Measurements from ENCODE around the gene IGFL3.

IGFL3 gene

DNA sequence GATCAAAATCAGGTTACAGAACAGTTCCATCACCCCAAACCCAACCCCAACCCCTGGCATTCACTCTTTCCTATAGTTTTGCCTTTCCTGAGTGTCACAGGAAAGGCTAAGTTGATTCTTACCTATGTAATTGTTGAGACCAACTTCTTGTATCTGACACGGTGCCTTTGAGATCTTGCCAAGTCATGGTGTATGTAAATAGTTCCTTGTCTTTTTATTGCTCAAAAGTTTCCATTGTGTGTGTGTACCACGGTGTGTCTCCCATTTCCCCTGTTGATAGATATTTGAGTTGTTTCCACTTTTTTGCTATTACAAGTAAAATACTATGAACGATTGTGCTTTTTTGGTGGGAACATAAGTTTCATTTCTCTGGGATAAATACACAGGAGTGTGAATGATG, 20.3 kb upstream of the IGFL3 start:
- no peak overlapping the region for H3K27ac ChIP-seq (ENCODE audit: low read length)
- no peak overlapping the region for H3K4me3 ChIP-seq (ENCODE audit: low read length in 2 of 2)
- H3K9me3 ChIP-seq (ENCODE audit: control insufficient read depth in 2 of 2, low read length in 2 of 2), result no peaks in the 10 kb centered on the region
- H3K4me1 ChIP-seq (ENCODE audit: control insufficient read depth, insufficient read depth, low read length), result no peaks in the 10 kb centered on the region
- no peaks in the 10 kb centered on the region for H3K36me3 ChIP-seq (ENCODE audit: control insufficient read depth in 2 of 2, insufficient read depth in 2 of 2, low read length in 2 of 2)
- no peak overlapping the region for H3K9ac ChIP-seq (ENCODE audit: low read length in 2 of 2)
- H3K27me3 ChIP-seq (ENCODE audit: control insufficient read depth in 1 of 2, insufficient read depth in 2 of 2, low read length in 2 of 2), result no peaks in the 10 kb centered on the region

DNA sequence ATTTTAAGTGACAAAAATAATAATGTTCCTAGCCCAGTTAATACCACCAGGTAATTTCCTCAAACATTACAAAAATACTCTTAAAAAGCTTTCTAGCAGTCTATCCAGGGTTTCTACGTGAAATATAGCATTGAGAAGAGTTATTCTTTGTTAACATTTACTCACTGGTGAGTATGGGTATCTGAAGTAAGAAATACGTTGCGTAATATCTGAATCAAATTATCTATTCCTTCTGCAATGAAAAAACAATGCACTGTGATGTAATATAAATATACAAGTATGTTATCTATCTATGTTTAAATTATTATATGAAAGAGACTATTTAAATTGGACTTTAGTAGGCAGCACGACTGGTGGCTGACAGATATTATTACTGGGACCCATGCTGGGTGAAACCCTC, 17.8 kb upstream of the IGFL3 start:
- Histone ChIP-seq H3K36me3 (ENCODE audit: control insufficient read depth in 2 of 2, insufficient read depth in 2 of 2, low read length in 2 of 2) (no peaks in the 10 kb centered on the region), H3K27ac (ENCODE audit: low read length) (no peak overlapping the region), H3K4me3 (ENCODE audit: low read length in 2 of 2) (no peak overlapping the region), H3K9me3 (ENCODE audit: control insufficient read depth in 2 of 2, low read length in 2 of 2) (no peaks in the 10 kb centered on the region), H3K4me1 (ENCODE audit: control insufficient read depth, insufficient read depth, low read length) (no peaks in the 10 kb centered on the region), H3K9ac (ENCODE audit: low read length in 2 of 2) (no peak overlapping the region), H3K27me3 (ENCODE audit: control insufficient read depth in 1 of 2, insufficient read depth in 2 of 2, low read length in 2 of 2) (no peaks in the 10 kb centered on the region)

DNA sequence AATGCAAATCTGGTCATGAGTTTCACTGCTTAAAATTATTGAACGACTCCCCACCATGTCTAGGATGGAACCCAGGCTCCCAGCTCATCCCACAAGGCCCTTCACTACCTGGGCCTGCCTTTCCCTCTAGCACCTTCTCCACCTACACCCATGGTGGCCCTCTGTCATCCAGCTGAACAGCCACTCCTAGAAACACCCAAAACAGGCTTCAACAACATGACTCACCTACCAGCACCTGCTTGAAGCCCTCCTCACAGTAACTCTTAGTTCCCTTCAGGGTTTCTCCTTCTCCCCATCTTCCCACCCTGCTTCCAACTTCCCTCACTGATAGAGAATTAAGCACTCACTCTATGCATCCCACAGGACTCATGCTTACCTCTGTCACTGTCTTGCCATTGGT, 16.9 kb upstream of the IGFL3 start:
- no peaks in the 10 kb centered on the region for H3K27me3 ChIP-seq (ENCODE audit: control insufficient read depth in 1 of 2, insufficient read depth in 2 of 2, low read length in 2 of 2)
- H3K9ac ChIP-seq (ENCODE audit: low read length in 2 of 2), result no peak overlapping the region
- H3K27ac ChIP-seq (ENCODE audit: low read length), result no peak overlapping the region
- H3K4me1 ChIP-seq (ENCODE audit: control insufficient read depth, insufficient read depth, low read length), result no peaks in the 10 kb centered on the region
- H3K36me3 ChIP-seq (ENCODE audit: control insufficient read depth in 2 of 2, insufficient read depth in 2 of 2, low read length in 2 of 2), result no peaks in the 10 kb centered on the region
- no peaks in the 10 kb centered on the region for H3K9me3 ChIP-seq (ENCODE audit: control insufficient read depth in 2 of 2, low read length in 2 of 2)
- H3K4me3 ChIP-seq (ENCODE audit: low read length in 2 of 2), result no peak overlapping the region

DNA sequence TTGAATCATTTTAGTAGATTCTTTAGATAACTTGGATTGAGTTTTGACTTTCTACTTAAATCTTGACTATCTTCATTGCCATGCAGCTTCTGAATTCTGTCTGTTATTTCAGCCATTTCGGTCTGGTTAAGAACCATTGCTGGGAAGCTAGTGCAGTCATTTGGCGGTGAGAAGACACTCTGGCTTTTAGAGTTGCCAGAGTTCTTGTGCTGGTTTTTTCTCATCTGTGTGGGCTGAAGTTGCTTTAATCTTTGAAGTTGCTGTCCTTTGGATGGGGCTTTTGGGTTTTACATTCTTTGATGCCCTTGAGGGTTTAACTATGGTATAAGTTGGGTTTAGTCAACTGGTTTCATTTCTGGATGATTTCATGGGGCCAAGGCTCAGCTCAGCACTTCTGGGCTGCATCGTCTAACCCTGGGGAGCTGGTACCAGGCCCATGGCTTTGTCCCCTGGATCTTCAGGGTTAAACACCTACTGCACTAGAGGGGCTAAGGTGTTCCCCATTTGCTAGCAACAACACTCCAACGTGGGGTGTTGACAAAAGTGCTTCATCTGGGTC, 13.5 kb upstream of the IGFL3 start:
- Histone ChIP-seq H3K27ac (ENCODE audit: low read length) (no peak overlapping the region), H3K36me3 (ENCODE audit: control insufficient read depth in 2 of 2, insufficient read depth in 2 of 2, low read length in 2 of 2) (no peaks in the 10 kb centered on the region), H3K4me3 (ENCODE audit: low read length in 2 of 2) (no peak overlapping the region), H3K9me3 (ENCODE audit: control insufficient read depth in 2 of 2, low read length in 2 of 2) (no peaks in the 10 kb centered on the region), H3K4me1 (ENCODE audit: control insufficient read depth, insufficient read depth, low read length) (peaks cover 15% of the 10 kb centered on the region), H3K9ac (ENCODE audit: low read length in 2 of 2) (no peak overlapping the region), H3K27me3 (ENCODE audit: control insufficient read depth in 1 of 2, insufficient read depth in 2 of 2, low read length in 2 of 2) (no peaks in the 10 kb centered on the region)

DNA sequence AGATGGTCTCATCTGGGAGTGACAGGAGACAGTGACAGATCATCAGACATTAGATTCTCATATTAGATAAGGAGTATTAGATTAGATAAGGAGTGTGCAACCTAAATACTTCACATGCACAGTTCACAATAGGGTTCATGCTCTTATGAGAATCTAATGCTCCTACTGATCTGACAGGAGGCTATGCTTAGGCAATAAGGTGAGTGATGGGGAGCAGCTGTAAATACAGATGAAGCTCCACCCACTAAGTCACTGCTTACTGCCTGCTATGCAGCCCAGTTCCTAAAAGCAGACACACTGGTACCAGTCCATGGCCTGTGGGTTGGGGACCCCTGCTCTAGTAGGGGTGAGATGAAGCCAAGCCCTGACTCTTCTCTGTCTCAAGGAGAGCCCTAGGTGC, 10.0 kb upstream of the IGFL3 start:
- no peaks in the 10 kb centered on the region for H3K27me3 ChIP-seq (ENCODE audit: control insufficient read depth in 1 of 2, insufficient read depth in 2 of 2, low read length in 2 of 2)
- no peak overlapping the region for H3K4me3 ChIP-seq (ENCODE audit: low read length in 2 of 2)
- peaks cover 0 to 3% of the 10 kb centered on the region in 2 donors for H3K9me3 ChIP-seq (ENCODE audit: control insufficient read depth in 2 of 2, low read length in 2 of 2)
- H3K9ac ChIP-seq (ENCODE audit: low read length in 2 of 2), result no peak overlapping the region
- H3K27ac ChIP-seq (ENCODE audit: low read length), result no peak overlapping the region
- H3K36me3 ChIP-seq (ENCODE audit: control insufficient read depth in 2 of 2, insufficient read depth in 2 of 2, low read length in 2 of 2), result no peaks in the 10 kb centered on the region
- peaks cover 16% of the 10 kb centered on the region for H3K4me1 ChIP-seq (ENCODE audit: control insufficient read depth, insufficient read depth, low read length)

DNA sequence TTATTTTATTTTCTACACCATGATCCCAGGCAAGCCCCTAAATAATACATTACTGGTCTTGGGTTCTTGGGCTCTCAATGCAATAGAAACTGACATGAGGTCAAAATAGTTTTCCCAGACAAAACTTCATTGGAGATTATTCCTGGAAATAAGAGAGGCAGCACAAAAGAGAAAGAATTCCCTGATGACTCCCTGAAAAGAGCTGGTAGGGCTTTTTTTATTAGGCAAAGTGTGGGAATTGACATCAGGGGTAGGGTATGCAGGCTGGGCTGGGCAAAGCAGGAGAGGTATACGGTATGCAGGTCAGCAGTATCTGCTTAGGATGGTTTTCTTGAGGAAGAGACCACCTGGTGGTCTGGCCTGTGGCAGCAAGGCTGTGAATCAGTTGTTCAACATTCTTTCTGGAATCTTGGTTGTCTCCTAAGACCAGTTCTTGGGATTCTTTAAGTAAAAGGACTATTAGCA, 9.3 kb upstream of the IGFL3 start:
- peaks cover 0 to 3% of the 10 kb centered on the region in 2 donors for H3K9me3 ChIP-seq (ENCODE audit: control insufficient read depth in 2 of 2, low read length in 2 of 2)
- H3K36me3 ChIP-seq (ENCODE audit: control insufficient read depth in 2 of 2, insufficient read depth in 2 of 2, low read length in 2 of 2), result no peaks in the 10 kb centered on the region
- peak overlapping the region in 1 of 2 donors; percentile 50 for H3K9ac ChIP-seq (ENCODE audit: low read length in 2 of 2)
- H3K27me3 ChIP-seq (ENCODE audit: control insufficient read depth in 1 of 2, insufficient read depth in 2 of 2, low read length in 2 of 2), result no peaks in the 10 kb centered on the region
- peaks cover 16% of the 10 kb centered on the region for H3K4me1 ChIP-seq (ENCODE audit: control insufficient read depth, insufficient read depth, low read length)
- peak overlapping the region; percentile 67 for H3K27ac ChIP-seq (ENCODE audit: low read length)
- H3K4me3 ChIP-seq (ENCODE audit: low read length in 2 of 2), result no peak overlapping the region

DNA sequence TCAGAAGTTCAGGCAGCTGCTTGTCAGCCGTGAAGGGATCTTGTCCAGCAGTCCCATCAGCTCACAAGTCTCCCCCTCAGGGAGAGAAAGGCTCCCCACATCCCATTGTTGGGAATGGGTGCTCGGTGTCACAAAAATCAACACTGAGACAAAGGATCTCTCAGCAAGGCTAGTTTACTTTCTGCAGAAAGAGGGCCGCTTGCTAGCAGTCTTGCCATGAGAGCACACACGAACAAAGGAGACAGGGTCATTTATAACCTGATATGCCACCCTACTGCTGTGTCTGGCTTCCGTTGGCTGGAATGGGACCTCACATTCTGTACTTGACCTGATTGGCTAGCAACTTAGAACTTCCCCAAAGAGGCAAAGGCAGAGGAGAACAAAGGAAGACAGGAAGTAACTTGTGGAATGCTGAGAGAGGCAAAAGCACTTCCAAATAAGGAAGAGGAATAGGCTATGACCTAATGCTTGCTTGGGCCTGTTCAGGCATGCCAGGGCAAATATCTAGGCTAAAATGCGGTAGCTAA, 8.7 kb upstream of the IGFL3 start:
- Histone ChIP-seq H3K4me1 (ENCODE audit: control insufficient read depth, insufficient read depth, low read length) (peaks cover 16% of the 10 kb centered on the region), H3K27ac (ENCODE audit: low read length) (peak overlapping the region; percentile 67), H3K9ac (ENCODE audit: low read length in 2 of 2) (peak overlapping the region in 1 of 2 donors; percentile 62), H3K27me3 (ENCODE audit: control insufficient read depth in 1 of 2, insufficient read depth in 2 of 2, low read length in 2 of 2) (no peaks in the 10 kb centered on the region), H3K4me3 (ENCODE audit: low read length in 2 of 2) (peak overlapping the region; percentile 22 to 42), H3K36me3 (ENCODE audit: control insufficient read depth in 2 of 2, insufficient read depth in 2 of 2, low read length in 2 of 2) (no peaks in the 10 kb centered on the region), H3K9me3 (ENCODE audit: control insufficient read depth in 2 of 2, low read length in 2 of 2) (peaks cover 0 to 3% of the 10 kb centered on the region in 2 donors)

DNA sequence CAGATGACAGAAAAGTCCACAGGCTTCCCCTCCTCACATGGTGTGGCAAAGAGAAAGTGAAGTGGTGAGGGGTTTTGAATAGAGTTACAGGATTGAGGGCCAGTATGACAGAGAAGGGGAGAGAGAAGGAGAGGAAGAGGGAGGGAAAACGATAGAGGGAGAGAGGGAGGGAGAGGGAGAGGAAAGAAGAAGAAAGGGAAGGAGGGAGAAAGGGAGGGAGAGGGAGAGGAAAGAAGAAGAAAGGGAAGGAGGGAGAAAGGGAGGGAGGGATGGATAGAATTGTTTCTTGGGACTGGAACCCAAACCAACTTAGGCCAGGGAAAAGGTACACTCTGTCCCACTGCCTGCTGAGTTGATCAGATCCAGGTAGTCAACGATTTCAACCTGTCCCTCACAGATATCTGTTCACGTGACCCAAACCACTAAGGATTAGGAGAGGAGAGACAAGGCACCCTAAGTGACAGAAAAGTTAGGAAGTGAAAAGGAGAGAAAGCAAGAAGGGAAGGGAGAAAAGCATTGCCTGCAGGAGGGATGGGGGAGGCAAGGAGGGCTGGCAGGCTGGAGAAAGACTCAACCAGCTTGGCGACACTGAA, 8.1 kb upstream of the IGFL3 start:
- H3K9ac ChIP-seq (ENCODE audit: low read length in 2 of 2), result peak overlapping the region in 1 of 2 donors; percentile 62
- H3K4me3 ChIP-seq (ENCODE audit: low read length in 2 of 2), result peak overlapping the region; percentile 22 to 42
- H3K4me1 ChIP-seq (ENCODE audit: control insufficient read depth, insufficient read depth, low read length), result peaks cover 16% of the 10 kb centered on the region
- no peaks in the 10 kb centered on the region for H3K36me3 ChIP-seq (ENCODE audit: control insufficient read depth in 2 of 2, insufficient read depth in 2 of 2, low read length in 2 of 2)
- H3K27me3 ChIP-seq (ENCODE audit: control insufficient read depth in 1 of 2, insufficient read depth in 2 of 2, low read length in 2 of 2), result no peaks in the 10 kb centered on the region
- peaks cover 0 to 3% of the 10 kb centered on the region in 2 donors for H3K9me3 ChIP-seq (ENCODE audit: control insufficient read depth in 2 of 2, low read length in 2 of 2)
- H3K27ac ChIP-seq (ENCODE audit: low read length), result peak overlapping the region; percentile 67

DNA sequence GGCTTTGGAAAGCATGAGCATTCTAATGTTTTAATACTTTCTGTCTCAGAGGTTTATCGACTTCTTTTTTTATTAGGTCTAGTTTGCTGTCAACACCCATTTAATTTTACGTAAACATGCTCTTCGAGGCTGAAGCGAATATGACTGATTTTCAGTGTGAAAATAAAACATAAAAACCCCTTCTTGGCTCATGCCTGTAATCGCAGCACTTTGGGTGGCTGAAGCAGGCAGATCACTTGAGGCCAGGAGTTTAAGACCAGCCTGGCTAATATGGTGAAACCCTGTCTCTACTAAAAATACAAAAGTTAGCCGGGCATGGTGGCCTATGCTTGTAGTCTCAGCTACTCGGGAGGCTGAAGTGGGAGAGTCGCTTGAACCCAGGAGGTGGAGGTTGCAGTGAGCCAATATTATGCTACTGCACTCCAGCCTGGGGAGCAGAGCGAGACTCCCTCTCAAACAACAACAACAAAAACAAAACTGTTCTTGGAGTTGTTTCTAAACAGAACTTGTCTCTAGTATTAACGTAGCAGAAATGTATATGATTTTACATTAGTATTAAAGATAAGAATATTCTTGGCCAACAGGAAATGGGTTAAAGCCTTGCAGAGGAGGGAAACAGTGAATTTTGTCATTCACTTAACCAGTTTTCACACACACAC, 7.1 kb upstream of the IGFL3 start:
- Histone ChIP-seq H3K4me3 (ENCODE audit: low read length in 2 of 2) (no peak overlapping the region), H3K36me3 (ENCODE audit: control insufficient read depth in 2 of 2, insufficient read depth in 2 of 2, low read length in 2 of 2) (no peaks in the 10 kb centered on the region), H3K9ac (ENCODE audit: low read length in 2 of 2) (no peak overlapping the region), H3K27ac (ENCODE audit: low read length) (no peak overlapping the region), H3K9me3 (ENCODE audit: control insufficient read depth in 2 of 2, low read length in 2 of 2) (peaks cover 0 to 3% of the 10 kb centered on the region in 2 donors), H3K27me3 (ENCODE audit: control insufficient read depth in 1 of 2, insufficient read depth in 2 of 2, low read length in 2 of 2) (no peaks in the 10 kb centered on the region), H3K4me1 (ENCODE audit: control insufficient read depth, insufficient read depth, low read length) (peaks cover 16% of the 10 kb centered on the region)

DNA sequence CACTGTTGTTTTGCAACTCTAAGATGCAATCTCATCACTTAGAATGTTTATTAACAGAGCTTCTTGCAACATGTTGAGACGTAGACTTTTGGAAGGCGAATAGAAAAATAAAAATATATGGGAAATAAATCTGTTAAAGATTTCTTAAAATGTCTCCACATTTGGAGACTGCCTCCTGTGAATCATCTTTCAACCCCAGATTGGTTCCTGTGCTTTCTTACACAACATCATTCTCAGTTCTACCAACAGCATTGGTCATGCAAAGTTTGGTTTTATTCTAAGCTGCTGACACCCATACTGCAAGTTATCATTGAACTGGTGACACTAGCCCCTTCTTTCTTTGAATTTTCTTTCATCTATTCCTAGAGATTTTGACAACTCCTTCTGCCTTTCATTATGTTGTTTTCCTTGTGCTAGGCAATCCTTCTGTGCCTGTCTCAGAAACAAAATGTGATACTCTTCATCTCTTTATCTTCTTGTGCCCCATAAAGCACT, 1.6 kb upstream of the IGFL3 start:
- no peaks in the 10 kb centered on the region for H3K4me1 ChIP-seq (ENCODE audit: control insufficient read depth, insufficient read depth, low read length)
- no peaks in the 10 kb centered on the region for H3K9me3 ChIP-seq (ENCODE audit: control insufficient read depth in 2 of 2, low read length in 2 of 2)
- H3K9ac ChIP-seq (ENCODE audit: low read length in 2 of 2), result no peak overlapping the region
- H3K36me3 ChIP-seq (ENCODE audit: control insufficient read depth in 2 of 2, insufficient read depth in 2 of 2, low read length in 2 of 2), result no peaks in the 10 kb centered on the region
- H3K27me3 ChIP-seq (ENCODE audit: control insufficient read depth in 1 of 2, insufficient read depth in 2 of 2, low read length in 2 of 2), result no peaks in the 10 kb centered on the region
- H3K4me3 ChIP-seq (ENCODE audit: low read length in 2 of 2), result no peak overlapping the region
- H3K27ac ChIP-seq (ENCODE audit: low read length), result no peak overlapping the region
